Lung (tissue), 12 donors: ENCODE results near the gene HS6ST3. TPM values are rescaled to one million over a fixed set of nuclear protein-coding genes. Genes with fewer than 3 reads are reported as not detected.

ENCODE experiments used
- ATAC-seq: fragments of 200-7000 bp; cut with Tn5 transposase; one replicate; pipeline ENCODE4 v1.9.1; 2020; ENCODE audit warnings: moderate number of reproducible peaks; ENCODE audit not compliant: insufficient read depth, low FRiP score
- DNase-seq, 3 donors: peaks; one replicate each; pipeline ENCODE4 v3.0.0-alpha.2; 2013 to 2017
- H3K27ac ChIP-seq, 2 donors: one replicate each; pipeline ENCODE4 v1.5.1; 2013; ENCODE audit warnings: mild to moderate bottlenecking in 2 of 2, moderate library complexity in 2 of 2, control low read depth in 1 of 2, inconsistent platforms in 1 of 2, low read depth in 1 of 2, low read length in 1 of 2
- H3K27me3 ChIP-seq, 3 donors: one replicate each; pipeline ENCODE4 v1.5.1; 2013; ENCODE audit warnings: low read length in 2 of 3; ENCODE audit not compliant: control insufficient read depth in 3 of 3, insufficient read depth in 3 of 3
- H3K36me3 ChIP-seq, 4 donors: one replicate each; pipeline ENCODE4 v1.5.1; 2013; ENCODE audit warnings: low read length in 4 of 4, mild to moderate bottlenecking in 1 of 4, moderate library complexity in 1 of 4; ENCODE audit not compliant: control insufficient read depth in 4 of 4, insufficient read depth in 4 of 4
- H3K4me1 ChIP-seq, 5 donors: one replicate each; pipeline ENCODE4 v1.5.1; 2013; ENCODE audit warnings: low read length in 5 of 5, mild to moderate bottlenecking in 2 of 5, moderate library complexity in 1 of 5; ENCODE audit not compliant: control insufficient read depth in 5 of 5, insufficient read depth in 5 of 5
- H3K4me3 ChIP-seq: one replicate; pipeline ENCODE4 v1.5.1; 2013; ENCODE audit warnings: mild to moderate bottlenecking, control low read depth, moderate library complexity
- H3K9ac ChIP-seq, 2 donors: one replicate each; pipeline ENCODE4 v1.5.1; 2013; ENCODE audit warnings: low read length in 2 of 2, control low read depth in 1 of 2; ENCODE audit not compliant: insufficient read depth in 1 of 2
- H3K9me3 ChIP-seq, 4 donors: one replicate each; pipeline ENCODE4 v1.5.1; 2013; ENCODE audit warnings: low read length in 3 of 4, mild to moderate bottlenecking in 1 of 4, moderate library complexity in 1 of 4; ENCODE audit not compliant: control insufficient read depth in 4 of 4, insufficient read depth in 3 of 4
- WGBS, 2 donors: extraction: QIAGEN DNeasy Blood & Tissue Kit; methylation state at CpG; one replicate each; pipeline ENCODE4 v1.1.7; 2013; 5-methylcytosine and 5-hydroxymethylcytosine counted together
- polyA plus RNA-seq, 2 donors: library from polyadenylated mRNA; stranded (reverse); fragments of 200-250 nt; gene quantifications; one replicate each; pipeline ENCODE4 v1.2.1, GENCODE V29; 2013
- total RNA-seq, 2 donors: library from RNA; depleted of rRNA in 1 of 2; stranded (reverse); fragments of >200 nt in 1 of 2; gene quantifications; one replicate each; pipeline ENCODE4 v1.2.1, GENCODE V29; 2014 to 2021
- TF ChIP-seq, protein P1 (sequence below): IDR thresholded peaks from 2 replicates; pipeline ENCODE4 v1.5.1; 2012; ENCODE audit warnings: mild to moderate bottlenecking; ENCODE audit errors: control extremely low read depth, extremely low read depth
- donor health status: control.
- donor health status: control.
- donor health status: Bipolar disorder and iron deficiency.
- donor health status: healthy.
- donor health status: DM: yes; HTN: yes; CAD: no.

Gene HS6ST3
- total and polyA plus RNA-seq, 4 donors = 0.01 to 0.17 (median 0.04) TPM

DNA sequence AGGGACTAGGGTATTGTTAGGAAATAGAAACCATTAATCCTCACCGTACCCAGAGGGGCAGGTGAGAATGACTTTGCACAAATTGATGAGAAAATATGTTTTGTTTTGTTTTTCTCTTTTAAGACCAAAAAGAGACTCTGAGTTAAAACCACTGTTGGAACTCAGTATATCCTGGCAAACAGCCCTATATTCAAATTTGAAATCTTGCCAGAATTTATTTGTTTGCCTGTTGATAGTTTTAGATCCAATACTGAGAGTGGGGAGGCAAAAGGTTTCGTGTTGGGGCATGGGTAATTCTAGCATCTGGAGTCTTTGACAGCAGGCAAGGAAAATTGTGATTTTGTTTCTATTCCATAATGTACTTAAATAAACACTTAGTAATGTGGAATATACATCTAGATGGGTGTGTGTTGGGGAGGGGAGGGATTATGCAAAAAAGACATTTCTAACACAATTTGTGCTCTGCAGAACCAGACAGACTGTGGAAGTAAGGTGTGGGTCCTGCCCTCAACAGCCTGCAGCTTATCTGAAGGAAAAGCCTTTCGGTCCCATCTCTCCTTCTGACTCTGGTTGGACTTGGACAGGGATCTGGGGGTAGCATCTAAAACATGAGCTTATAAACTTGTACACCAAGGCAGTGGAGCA is 713.7 kb downstream of the HS6ST3 start:
- Histone ChIP-seq H3K9me3 (peaks cover 0 to 2% (median 0%) of the 10 kb centered on the region in 4 donors), H3K4me3 (no peak overlapping the region), H3K36me3 (no peaks in the 10 kb centered on the region), H3K4me1 (peaks cover 0 to 3% (median 0%) of the 10 kb centered on the region in 5 donors), H3K27me3 (no peaks in the 10 kb centered on the region), H3K9ac (no peak overlapping the region), H3K27ac (no peak overlapping the region)
- 72 to 74% methylated on average over 3 of the region's 3 CpGs for WGBS, 2 donors
- TF ChIP-seq, protein P1, sequence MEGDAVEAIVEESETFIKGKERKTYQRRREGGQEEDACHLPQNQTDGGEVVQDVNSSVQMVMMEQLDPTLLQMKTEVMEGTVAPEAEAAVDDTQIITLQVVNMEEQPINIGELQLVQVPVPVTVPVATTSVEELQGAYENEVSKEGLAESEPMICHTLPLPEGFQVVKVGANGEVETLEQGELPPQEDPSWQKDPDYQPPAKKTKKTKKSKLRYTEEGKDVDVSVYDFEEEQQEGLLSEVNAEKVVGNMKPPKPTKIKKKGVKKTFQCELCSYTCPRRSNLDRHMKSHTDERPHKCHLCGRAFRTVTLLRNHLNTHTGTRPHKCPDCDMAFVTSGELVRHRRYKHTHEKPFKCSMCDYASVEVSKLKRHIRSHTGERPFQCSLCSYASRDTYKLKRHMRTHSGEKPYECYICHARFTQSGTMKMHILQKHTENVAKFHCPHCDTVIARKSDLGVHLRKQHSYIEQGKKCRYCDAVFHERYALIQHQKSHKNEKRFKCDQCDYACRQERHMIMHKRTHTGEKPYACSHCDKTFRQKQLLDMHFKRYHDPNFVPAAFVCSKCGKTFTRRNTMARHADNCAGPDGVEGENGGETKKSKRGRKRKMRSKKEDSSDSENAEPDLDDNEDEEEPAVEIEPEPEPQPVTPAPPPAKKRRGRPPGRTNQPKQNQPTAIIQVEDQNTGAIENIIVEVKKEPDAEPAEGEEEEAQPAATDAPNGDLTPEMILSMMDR = no peak
- no peak for ATAC-seq
- DNase-seq = peak in 2 of 3 donors; percentile 63 to 65

- Histone ChIP-seq H3K4me3 (no peak overlapping the region), H3K9me3 (peaks cover 0 to 2% (median 0%) of the 10 kb centered on the region in 4 donors), H3K4me1 (peaks cover 0 to 3% (median 0%) of the 10 kb centered on the region in 5 donors), H3K36me3 (no peaks in the 10 kb centered on the region), H3K27me3 (no peaks in the 10 kb centered on the region), H3K9ac (no peak overlapping the region), H3K27ac (no peak overlapping the region)
- 86 to 93% methylated on average over 6 of the region's 6 CpGs for WGBS, 2 donors
- TF ChIP-seq, protein P1 = no peak
- DNase-seq (no peak), ATAC-seq (no peak)
These were observed 714.3 kb downstream of the HS6ST3 start for GRCh38 chr13:96804174-96804573.

- ATAC-seq (no peak), DNase-seq (no peak)
- no peak overlapping the region for H3K27ac ChIP-seq
- H3K4me3 ChIP-seq = no peak overlapping the region
- TF ChIP-seq, protein P1 = no peak
- peaks cover 0 to 11% (median 0%) of the 10 kb centered on the region in 5 donors for H3K4me1 ChIP-seq
- no peaks in the 10 kb centered on the region for H3K27me3 ChIP-seq
- no peaks in the 10 kb centered on the region for H3K36me3 ChIP-seq
- WGBS, 2 donors = 86 to 90% methylated on average over 3 of the region's 3 CpGs
- no peak overlapping the region for H3K9ac ChIP-seq
- peaks cover 0 to 2% (median 0%) of the 10 kb centered on the region in 4 donors for H3K9me3 ChIP-seq
These were observed 716.8 kb downstream of the HS6ST3 start for GRCh38 chr13:96806746-96807145.
